Activated CD8-positive, alpha-beta memory T cell treated with anti-CD3 and anti-CD28 coated beads, Interleukin-2, amount 50 U/mL, for 1 hour (primary cell): ENCODE results near the gene DNM3.
"Not testable (repeated sequence)": the region's sequence is repeated elsewhere in the genome, so short reads cannot be mapped to it uniquely, and the experiment has no call there.

Experiments
- DNase-seq: peaks from one replicate; pipeline ENCODE4 v3.0.0-alpha.2; 2020; ENCODE audit errors: extremely low read depth

The DNM3 gene

GRCh38 chr1:172276120-172276818 is 435.0 kb downstream of the DNM3 start:
- no peak for DNase-seq

- no peak for DNase-seq
Observed at GRCh38 chr1:172277275-172277674, 436.0 kb downstream of the DNM3 start.

DNA sequence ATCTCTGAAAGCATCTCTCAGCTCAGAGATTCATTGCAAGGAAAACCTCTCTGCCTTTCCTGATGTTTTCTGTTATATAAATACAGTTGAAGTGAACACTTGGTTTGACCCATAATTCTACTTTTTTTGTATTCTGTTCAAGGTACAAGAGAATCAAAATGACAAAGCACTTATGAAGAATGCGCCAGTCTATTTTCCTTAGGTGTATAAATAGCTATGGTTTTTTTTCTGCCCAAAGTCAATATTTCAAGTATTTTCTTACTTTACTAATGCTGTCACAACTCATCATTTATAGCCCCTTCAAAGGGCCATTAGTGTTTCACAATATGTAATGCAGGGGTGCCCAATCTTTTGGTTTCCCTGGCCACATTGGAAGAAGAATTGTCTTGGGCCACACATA is 436.7 kb downstream of the DNM3 start:
- no peak for DNase-seq

DNA sequence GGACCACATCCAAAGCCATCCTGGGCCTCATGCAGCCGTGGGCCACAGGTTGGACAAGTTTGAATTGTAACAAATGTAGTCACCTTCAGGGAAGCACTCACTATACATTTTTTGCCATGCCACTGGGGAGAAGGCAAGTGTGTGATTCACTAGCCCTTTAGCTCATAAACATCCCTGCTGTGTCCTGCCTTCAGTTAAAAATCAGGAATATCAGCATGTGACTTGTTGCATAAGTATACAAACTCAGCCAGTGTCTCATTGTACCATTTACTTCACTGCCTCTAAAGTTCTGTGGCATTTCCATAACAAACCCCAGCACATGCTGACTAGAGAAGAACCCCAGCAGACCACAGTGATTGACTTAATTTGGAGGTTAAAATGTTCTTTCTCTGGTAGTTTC is 437.2 kb downstream of the DNM3 start:
- no peak for DNase-seq

DNA sequence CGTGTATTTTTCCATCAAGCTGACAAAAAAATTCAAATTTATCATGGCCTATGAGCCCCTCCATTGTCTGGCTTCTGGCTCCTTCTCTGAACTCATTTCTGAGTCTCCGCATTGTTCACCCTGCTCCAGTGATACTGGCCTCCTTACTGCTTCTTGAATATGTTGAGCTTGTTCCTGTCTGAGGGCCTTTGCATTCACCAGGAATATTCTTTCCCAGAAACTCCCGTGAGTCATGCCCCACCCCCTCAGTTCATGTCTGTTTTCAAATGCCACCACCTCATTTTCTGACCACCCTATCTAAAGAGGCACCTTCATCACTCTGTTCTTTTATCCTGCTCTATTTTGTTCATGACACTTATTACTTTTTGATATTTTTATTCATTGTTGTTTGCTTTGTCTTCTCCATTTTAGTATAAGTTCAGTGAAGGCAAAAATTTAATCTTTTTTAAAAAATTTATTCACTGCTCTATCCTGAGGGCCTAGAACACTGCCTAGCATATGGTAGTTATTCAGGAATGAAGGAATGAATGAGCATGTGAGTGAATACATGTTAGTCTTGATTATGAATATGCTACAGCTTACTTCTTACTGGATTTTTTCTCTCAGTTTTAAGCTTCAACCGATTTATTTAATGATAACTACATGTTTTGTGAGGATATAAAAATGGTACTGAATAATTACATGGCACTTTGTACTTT is 438.8 kb downstream of the DNM3 start:
- DNase-seq: no peak

GRCh38 chr1:172283766-172284165 is 442.5 kb downstream of the DNM3 start:
- DNase-seq: no peak

DNA sequence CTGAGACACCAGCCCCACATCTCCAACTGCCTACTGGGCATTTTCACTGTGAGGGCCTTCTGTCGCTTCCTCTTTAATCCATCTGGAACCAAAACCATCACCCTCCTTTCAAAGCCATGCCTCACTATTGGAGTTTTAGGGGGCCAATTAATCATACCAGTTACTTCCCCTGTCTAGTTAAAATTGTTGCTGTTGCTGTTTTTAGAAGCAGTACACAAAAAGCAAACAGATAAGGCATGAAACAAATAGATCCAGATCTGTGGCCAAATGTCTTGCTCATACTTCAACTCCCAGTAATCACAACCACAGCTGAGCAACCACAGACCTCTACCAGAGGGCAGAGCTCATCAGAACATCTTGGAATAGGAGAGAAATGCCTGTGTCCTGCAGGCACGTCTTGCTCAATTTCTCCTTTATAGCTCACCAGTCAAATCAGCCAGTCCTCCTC is 445.4 kb downstream of the DNM3 start:
- no peak for DNase-seq

- no peak for DNase-seq
Observed at GRCh38 chr1:172287208-172287607, 445.9 kb downstream of the DNM3 start.

GRCh38 chr1:172288581-172288980 is 447.3 kb downstream of the DNM3 start:
- DNase-seq: no peak

DNA sequence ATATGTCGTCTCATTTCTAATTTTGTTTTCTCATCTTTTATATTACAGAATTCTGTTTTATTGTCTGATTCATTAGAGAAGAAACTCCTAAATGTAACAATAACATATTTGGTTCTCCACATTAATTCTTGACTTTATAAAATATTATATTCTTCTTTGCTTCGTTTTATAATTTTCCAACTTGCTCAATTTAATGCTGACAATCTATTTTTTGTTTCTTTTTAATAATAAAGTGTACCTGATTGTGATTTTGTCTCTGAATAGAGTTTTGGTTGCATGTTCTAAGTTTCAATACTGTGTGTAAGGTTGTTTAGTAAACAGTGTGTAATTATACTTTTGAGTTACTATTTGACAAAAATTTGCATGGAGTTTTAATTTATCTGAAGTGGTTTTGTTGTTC is 448.1 kb downstream of the DNM3 start:
- no peak for DNase-seq

DNA sequence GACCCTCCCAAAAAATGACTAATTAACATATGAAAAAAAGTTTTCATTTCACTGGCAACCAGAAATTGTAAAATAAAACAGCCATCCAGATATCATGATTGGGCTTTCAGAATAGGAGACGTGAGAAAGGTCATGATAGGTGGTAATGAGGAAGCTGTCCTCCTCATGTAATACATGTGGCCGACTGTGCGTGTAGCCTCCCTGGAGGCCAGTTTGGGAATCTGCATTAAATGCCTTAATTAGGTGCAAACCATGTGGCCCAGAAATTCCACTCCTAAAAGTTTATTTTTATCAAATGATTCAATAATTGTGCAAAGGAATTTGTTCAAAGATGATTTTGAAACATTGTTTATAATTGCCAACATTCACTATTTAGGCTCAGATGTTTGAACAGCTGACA is 451.5 kb downstream of the DNM3 start:
- DNase-seq: no peak

DNA sequence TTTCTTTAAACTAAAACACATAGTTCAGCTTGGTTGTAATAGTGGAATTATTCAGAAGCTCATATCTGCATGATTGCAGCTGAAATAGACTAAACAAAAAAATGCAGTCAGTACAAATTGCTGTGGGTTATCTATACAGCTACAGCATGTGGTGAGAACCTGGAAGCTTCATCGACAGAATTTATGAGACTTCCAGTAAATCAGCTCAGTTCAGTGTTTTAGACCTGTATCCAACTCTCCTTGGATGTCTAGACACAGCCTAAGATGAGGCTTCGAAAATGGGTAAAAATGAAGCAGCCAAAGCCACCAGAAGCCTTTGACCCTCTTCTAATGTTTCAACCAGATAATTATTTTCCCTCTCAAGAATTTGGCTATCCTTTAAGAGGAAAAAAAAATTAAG is 452.1 kb downstream of the DNM3 start:
- DNase-seq: no peak

GRCh38 chr1:172298141-172298540 is 456.8 kb downstream of the DNM3 start:
- DNase-seq: no peak

DNA sequence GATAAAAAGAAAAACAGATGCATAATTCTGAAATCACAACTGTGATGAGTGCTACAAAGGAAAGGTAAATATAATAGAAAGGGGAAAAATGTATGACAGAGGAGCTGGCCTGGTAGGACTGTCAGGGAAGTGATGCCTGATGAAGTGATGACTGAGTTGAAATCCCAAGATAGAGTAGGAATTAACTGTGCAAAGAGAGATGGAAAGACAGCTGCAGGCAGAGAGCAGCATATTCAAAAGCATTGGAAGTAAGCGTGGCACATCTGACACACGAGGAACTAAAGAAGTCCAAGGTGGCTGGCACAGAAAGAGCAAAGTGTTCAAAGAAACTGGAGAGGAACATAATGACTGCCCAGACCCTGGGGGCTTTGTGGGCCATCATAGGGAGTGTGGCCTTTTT is 457.6 kb downstream of the DNM3 start:
- no peak for DNase-seq

DNA sequence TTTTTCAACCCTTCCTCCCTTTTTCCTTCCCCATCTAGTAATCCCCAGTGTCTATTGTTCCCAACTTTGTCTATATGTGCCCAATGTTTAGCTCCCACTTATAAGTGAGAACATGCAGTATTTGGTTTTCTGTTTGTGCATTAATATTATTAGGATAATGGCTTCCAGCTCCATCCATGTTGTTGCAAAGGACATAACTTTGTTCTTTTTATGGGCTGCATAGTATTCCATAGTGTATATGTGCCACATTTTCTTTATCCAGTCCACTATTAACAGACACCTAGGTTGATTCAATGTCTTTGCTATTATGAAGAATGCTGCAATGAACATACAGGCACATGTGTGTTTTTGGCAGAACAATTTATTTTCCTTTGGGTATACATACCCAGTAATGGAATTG is 458.2 kb downstream of the DNM3 start:
- no peak for DNase-seq

DNA sequence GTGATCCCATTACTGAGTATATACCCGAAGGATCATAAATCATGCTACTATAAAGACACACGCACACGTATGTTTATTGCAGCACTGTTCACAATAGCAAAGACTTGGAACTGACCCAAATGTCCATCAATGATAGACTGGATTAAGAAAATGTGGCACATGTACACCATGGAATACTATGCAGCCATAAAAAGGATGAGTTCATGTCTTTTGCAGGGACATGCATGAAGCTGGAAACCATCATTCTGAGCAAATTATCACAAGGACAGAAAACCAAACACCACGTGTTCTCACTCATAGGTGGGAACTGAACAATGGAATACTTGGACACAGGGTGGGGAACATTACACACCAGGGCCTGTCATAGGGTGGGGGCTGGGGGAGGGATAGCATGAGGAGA is 466.2 kb downstream of the DNM3 start:
- not testable (repeated sequence) for DNase-seq

GRCh38 chr1:172308142-172308541 is 466.8 kb downstream of the DNM3 start:
- no peak for DNase-seq

- DNase-seq: no peak
Observed at GRCh38 chr1:172308577-172308976, 467.3 kb downstream of the DNM3 start.

DNA sequence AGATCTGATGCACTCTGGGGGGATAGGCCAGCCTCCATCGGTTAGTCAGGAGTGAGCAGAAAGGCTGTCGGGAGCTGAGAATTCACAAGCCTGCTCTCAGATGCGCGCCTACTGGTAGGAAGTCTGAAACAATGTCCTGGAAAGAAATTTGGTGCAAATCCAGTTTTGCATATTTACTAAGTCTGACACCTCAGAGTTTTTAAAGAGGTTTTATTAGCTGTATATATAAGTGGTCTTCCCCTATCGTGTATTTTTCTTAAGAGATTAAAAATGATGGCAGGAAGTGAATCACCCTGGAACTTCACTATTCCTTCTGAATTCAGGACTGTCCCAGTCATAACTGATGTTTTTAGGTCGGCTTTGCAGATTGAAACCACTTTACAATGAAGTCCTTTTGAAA is 479.4 kb downstream of the DNM3 start:
- DNase-seq: no peak

- no peak for DNase-seq
Observed at GRCh38 chr1:172321451-172321850, 480.2 kb downstream of the DNM3 start.

- DNase-seq: no peak
Observed at GRCh38 chr1:172322219-172323061, 481.1 kb downstream of the DNM3 start.

DNA sequence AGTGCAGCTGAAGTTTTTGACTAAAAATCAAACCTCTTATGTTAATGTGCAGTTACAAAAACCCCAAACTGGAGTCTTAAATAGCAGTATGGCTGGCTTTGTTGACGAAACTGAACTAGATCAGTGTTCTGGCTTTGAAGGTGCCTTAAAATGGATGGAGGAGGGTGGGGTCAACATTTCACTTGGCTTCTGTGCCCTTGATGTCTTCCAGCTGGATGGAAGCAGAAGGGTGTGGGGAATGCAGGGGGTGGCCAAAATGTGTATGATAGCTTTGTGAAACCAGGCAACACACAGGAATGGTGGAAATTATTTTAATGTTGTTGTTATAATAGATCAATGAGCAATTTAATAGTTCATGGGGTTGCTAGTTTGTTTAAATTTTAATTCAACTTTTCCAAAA is 482.4 kb downstream of the DNM3 start:
- DNase-seq: no peak

- no peak for DNase-seq
Observed at GRCh38 chr1:172324086-172324485, 482.8 kb downstream of the DNM3 start.
